Large intestine (tissue), 1 donor: ENCODE measurements around the gene CCNA1. TPM values are rescaled to one million over a fixed set of nuclear protein-coding genes. Genes with fewer than 3 reads are reported as not detected.

ENCODE experiments used
- polyA plus RNA-seq: library from polyadenylated mRNA; unstranded; fragments of 120-200 nt; gene quantifications from one replicate; pipeline ENCODE4 v1.2.1, GENCODE V29; 2013

Gene CCNA1
- polyA plus RNA-seq, 1 donor: 1.5 TPM

Other genes starting within 250 kb of the CCNA1 start
- 0.99 TPM for gene SOHLH2, start 217.9 kb upstream of the CCNA1 start, polyA plus RNA-seq
- gene CCDC169, start 134.7 kb upstream of the CCNA1 start, polyA plus RNA-seq: 3.0 TPM
- gene SPART, start 86.1 kb upstream of the CCNA1 start, polyA plus RNA-seq: 44.0 TPM
- gene SERTM1, start 241.5 kb downstream of the CCNA1 start, polyA plus RNA-seq: 3.0 TPM